Measurements from ENCODE around the gene REEP1. TPM values are rescaled to one million over a fixed set of nuclear protein-coding genes. Genes with fewer than 3 reads are reported as not detected.

Gene REEP1
- total RNA-seq, 1 experiment from 2014 or later = 5.9 TPM

DNA sequence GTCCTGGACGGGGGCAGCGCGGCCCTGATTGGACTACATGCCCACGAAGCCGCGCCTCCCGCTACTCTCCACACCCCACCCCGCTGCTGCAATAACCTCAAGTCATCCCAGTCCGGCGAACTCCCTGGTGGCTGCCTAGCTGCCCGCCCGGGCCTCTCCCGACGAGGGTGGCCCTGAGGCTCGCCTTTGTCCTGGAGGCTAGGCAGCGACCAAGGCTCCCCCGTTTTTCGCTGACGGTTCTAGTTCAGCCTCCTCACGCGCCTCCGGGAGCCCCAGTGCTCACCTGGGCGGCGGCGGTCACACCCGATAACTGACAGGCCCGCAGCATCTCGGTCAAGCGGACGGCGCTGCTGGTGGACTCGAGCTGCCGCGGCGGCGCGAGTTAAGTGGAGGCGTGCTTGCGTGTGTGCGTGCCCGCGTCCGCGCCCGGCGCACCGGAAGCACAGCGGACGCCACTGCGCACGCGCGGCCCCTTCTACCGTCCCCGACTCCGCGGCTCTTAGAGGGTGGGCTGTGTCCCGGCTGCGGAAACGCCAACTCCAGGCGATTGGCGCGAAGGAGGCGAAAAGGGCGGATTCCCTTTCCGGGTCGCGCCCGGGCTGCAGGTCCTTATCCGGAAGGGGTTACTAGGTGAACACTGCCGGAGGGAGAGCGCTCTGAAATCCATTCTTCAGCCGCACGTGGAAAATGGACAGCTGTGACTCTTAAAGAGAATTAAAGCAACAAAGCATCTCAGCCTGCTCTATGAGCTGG is 142.2 kb downstream of the REEP1 start, which contains the start of gene IMMT:
Gene IMMT (minus strand): TSS at position 408 of the 753 bp plus-strand sequence. CDS start 80 bp downstream, at position 328.
- no peaks in the 10 kb centered on the region; the same call in 1 of the 2 replicates for H4K20me1 ChIP-seq (ENCODE audit: insufficient read depth)
- peak within 1 kb of the TSS; percentile 96 for H3K4me2 ChIP-seq (ENCODE audit: low read length)
- no peaks in the 10 kb centered on the region for H3K9me2 ChIP-seq (ENCODE audit: insufficient read depth)
- H3K4me3 ChIP-seq (replicated peaks in 1 of 2; ENCODE audit: low read depth in 1 of 2, low read length in 2 of 2) = peak within 1 kb of the TSS; percentile 85 to 93
- peak within 1 kb of the TSS; percentile 97 for H3K27ac ChIP-seq (ENCODE audit: low read depth, low read length)
- H3K27me3 ChIP-seq (ENCODE audit: insufficient read depth, low read length) = no peaks in the 10 kb centered on the region
- no peaks in the 10 kb centered on the region for H3K9me3 ChIP-seq (ENCODE audit: control insufficient read depth in 1 of 2, insufficient read depth in 1 of 2, low read depth in 1 of 2, low read length in 2 of 2)
- H3K9ac ChIP-seq (ENCODE audit: low read length) = peak within 1 kb of the TSS; percentile 89
- intact Hi-C loops (cut with micrococcal nuclease) = loop anchor here (5.0 kb wide), 1 partner anchor 247 kb away; the partner anchor contains the start of gene KDM3A
- POLR2A ChIA-PET = interaction anchor here (0.9 to 1.5 kb wide), 3 partner anchors 10 to 246 kb away, joined by 3 to 8 read pairs (median 7); partner anchors contain the start of gene KDM3A
- BruUV-seq (replicated peaks) = no TSS peak
- ATAC-seq = peak; percentile 90
- CTCF ChIA-PET = interaction anchor here (1.3 to 1.5 kb wide), 2 partner anchors 25 to 367 kb away, joined by 3 to 5 read pairs; no protein-coding TSS in a partner anchor
- peaks cover 59% of the 10 kb centered on the region for H3K79me2 ChIP-seq (ENCODE audit: insufficient read depth, low read length)
- peak; percentile 91 for DNase-seq (ENCODE audit: low read depth, low spot score)
- TF ChIP-seq YY1 (IDR thresholded peaks at IDR 0.05; ENCODE audit: extremely low read depth, insufficient replicate concordance, low read depth, low read length) = peak; percentile 60
- TF ChIP-seq CEBPB (IDR thresholded peaks at IDR 0.05; ENCODE audit: low read depth) = no peak
- TF ChIP-seq, protein P1, sequence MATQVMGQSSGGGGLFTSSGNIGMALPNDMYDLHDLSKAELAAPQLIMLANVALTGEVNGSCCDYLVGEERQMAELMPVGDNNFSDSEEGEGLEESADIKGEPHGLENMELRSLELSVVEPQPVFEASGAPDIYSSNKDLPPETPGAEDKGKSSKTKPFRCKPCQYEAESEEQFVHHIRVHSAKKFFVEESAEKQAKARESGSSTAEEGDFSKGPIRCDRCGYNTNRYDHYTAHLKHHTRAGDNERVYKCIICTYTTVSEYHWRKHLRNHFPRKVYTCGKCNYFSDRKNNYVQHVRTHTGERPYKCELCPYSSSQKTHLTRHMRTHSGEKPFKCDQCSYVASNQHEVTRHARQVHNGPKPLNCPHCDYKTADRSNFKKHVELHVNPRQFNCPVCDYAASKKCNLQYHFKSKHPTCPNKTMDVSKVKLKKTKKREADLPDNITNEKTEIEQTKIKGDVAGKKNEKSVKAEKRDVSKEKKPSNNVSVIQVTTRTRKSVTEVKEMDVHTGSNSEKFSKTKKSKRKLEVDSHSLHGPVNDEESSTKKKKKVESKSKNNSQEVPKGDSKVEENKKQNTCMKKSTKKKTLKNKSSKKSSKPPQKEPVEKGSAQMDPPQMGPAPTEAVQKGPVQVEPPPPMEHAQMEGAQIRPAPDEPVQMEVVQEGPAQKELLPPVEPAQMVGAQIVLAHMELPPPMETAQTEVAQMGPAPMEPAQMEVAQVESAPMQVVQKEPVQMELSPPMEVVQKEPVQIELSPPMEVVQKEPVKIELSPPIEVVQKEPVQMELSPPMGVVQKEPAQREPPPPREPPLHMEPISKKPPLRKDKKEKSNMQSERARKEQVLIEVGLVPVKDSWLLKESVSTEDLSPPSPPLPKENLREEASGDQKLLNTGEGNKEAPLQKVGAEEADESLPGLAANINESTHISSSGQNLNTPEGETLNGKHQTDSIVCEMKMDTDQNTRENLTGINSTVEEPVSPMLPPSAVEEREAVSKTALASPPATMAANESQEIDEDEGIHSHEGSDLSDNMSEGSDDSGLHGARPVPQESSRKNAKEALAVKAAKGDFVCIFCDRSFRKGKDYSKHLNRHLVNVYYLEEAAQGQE (IDR thresholded peaks at IDR 0.05; ENCODE audit: low read depth) = no peak
- peak; percentile 54; the same call in 1 of the 2 replicates for TF ChIP-seq SRF (IDR thresholded peaks at IDR 0.05; ENCODE audit: low read depth)
- peak; percentile 85 for TF ChIP-seq TCF7L2 (IDR thresholded peaks at IDR 0.05; ENCODE audit: borderline replicate concordance, extremely low read depth, insufficient read depth, insufficient read length)
- peak; percentile 88 for TF ChIP-seq SIN3A (IDR thresholded peaks at IDR 0.05; ENCODE audit: low read depth)
- TF ChIP-seq, protein P2, sequence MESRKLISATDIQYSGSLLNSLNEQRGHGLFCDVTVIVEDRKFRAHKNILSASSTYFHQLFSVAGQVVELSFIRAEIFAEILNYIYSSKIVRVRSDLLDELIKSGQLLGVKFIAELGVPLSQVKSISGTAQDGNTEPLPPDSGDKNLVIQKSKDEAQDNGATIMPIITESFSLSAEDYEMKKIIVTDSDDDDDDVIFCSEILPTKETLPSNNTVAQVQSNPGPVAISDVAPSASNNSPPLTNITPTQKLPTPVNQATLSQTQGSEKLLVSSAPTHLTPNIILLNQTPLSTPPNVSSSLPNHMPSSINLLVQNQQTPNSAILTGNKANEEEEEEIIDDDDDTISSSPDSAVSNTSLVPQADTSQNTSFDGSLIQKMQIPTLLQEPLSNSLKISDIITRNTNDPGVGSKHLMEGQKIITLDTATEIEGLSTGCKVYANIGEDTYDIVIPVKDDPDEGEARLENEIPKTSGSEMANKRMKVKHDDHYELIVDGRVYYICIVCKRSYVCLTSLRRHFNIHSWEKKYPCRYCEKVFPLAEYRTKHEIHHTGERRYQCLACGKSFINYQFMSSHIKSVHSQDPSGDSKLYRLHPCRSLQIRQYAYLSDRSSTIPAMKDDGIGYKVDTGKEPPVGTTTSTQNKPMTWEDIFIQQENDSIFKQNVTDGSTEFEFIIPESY (IDR thresholded peaks at IDR 0.05; ENCODE audit: extremely low read depth, insufficient replicate concordance, low read length) = peak; percentile 18
- peak; percentile 51 for TF ChIP-seq EGR1 (IDR thresholded peaks at IDR 0.05; ENCODE audit: low read depth)
- peak; percentile 67; the same call in 1 of the 2 replicates for TF ChIP-seq ZFX (IDR thresholded peaks at IDR 0.05)
- TF ChIP-seq, protein P3, sequence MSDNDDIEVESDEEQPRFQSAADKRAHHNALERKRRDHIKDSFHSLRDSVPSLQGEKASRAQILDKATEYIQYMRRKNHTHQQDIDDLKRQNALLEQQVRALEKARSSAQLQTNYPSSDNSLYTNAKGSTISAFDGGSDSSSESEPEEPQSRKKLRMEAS (IDR thresholded peaks at IDR 0.05) = peak; percentile 94
- TF ChIP-seq POLR2AphosphoS5 (IDR thresholded peaks at IDR 0.05; ENCODE audit: low read depth, low read length) = peak; percentile 78
- TF ChIP-seq CBX3 (IDR thresholded peaks at IDR 0.05; ENCODE audit: low read depth) = no peak
- peak; percentile 70 for TF ChIP-seq ELF1 (IDR thresholded peaks at IDR 0.05; ENCODE audit: borderline replicate concordance, low read depth)
- TF ChIP-seq SP1 (IDR thresholded peaks at IDR 0.05; ENCODE audit: low read depth) = peak; percentile 64
- TF ChIP-seq, protein P4, sequence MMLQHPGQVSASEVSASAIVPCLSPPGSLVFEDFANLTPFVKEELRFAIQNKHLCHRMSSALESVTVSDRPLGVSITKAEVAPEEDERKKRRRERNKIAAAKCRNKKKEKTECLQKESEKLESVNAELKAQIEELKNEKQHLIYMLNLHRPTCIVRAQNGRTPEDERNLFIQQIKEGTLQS (IDR thresholded peaks at IDR 0.05) = no peak
- no peak for TF ChIP-seq FOSL1 (IDR thresholded peaks at IDR 0.05; ENCODE audit: low read depth)
- peak; percentile 76 for TF ChIP-seq POLR2A (IDR thresholded peaks at IDR 0.05; ENCODE audit: borderline replicate concordance, extremely low read depth, insufficient read depth, insufficient read length)
- peaks cover 12 to 31% of the 10 kb centered on the region in 2 experiments for H3K4me1 ChIP-seq (ENCODE audit: control insufficient read depth in 1 of 2, insufficient read depth in 2 of 2, low read length in 2 of 2)
- peaks cover 0 to 5% of the 10 kb centered on the region in 2 experiments; a peak in 1 of 4 replicates for H3K36me3 ChIP-seq (ENCODE audit: control insufficient read depth in 1 of 2, insufficient read depth in 2 of 2, low read length in 2 of 2)
- H2AFZ ChIP-seq (ENCODE audit: low read depth, low read length, poor library complexity, severe bottlenecking) = no peak within 1 kb of the TSS
- RAD21 ChIA-PET (ENCODE audit: low non-redundant PET in 1 of 2, low total read pairs in 2 of 2, uncharacterized antibody in 2 of 2, unreplicated experiment in 2 of 2) = no interaction called here

Measured in HCT116 (cell line).